ENCODE results near the gene FGF5.

FGF5 gene

GRCh38 chr4:80335554-80336358, 69.3 kb downstream of the FGF5 start, which contains the start of gene CFAP299 (continued):
- TF ChIP-seq PRDM6 (tag by site-specific recombination; IDR thresholded peaks at IDR 0.05) (no peak), ZNF76 (tag by site-specific recombination; IDR thresholded peaks at IDR 0.05; ENCODE audit: borderline replicate concordance, low read depth) (no peak), TRIM28 (IDR thresholded peaks at IDR 0.05; ENCODE audit: borderline replicate concordance, low read length) (no peak; the same call in 1 of the 2 replicates), ZNF549 (tag by site-specific recombination; IDR thresholded peaks at IDR 0.05) (no peak), ZBTB1 (tag by site-specific recombination; IDR thresholded peaks at IDR 0.05) (no peak), SCRT1 (tag by site-specific recombination; IDR thresholded peaks at IDR 0.05; ENCODE audit: borderline replicate concordance) (peak; percentile 65; the same call in 1 of the 2 replicates), MEIS1 (CRISPR knock-in tag; IDR thresholded peaks at IDR 0.05; ENCODE audit: borderline replicate concordance) (no peak), ZNF639 (tag by site-specific recombination; IDR thresholded peaks at IDR 0.05) (peak; percentile 31; the same call in 1 of the 2 replicates), ZNF18 (tag by site-specific recombination; IDR thresholded peaks at IDR 0.05) (no peak), KLF17 (tag by site-specific recombination; IDR thresholded peaks at IDR 0.05) (no peak), ZNF335 (tag by site-specific recombination; conservative IDR thresholded peaks at IDR 0.05) (peak; percentile 63), ZFP69B (tag by site-specific recombination; IDR thresholded peaks at IDR 0.05) (no peak), GLIS2 (tag by site-specific recombination; IDR thresholded peaks at IDR 0.05) (peak; percentile 65), KLF10 (tag by site-specific recombination; IDR thresholded peaks at IDR 0.05) (no peak), ZBTB20 (tag by site-specific recombination; IDR thresholded peaks at IDR 0.05) (peak; percentile 43; the same call in 1 of the 2 replicates), ZBTB26 (tag by site-specific recombination; optimal IDR thresholded peaks at IDR 0.05) (peak; percentile 79), ZNF394 (tag by site-specific recombination; IDR thresholded peaks at IDR 0.05; ENCODE audit: borderline replicate concordance) (peak; percentile 43; the same call in 1 of the 2 replicates), ZNF514 (tag by site-specific recombination; IDR thresholded peaks at IDR 0.05) (no peak), HOXD13 (CRISPR knock-in tag; IDR thresholded peaks at IDR 0.05; ENCODE audit: borderline replicate concordance) (no peak), ZNF830 (tag by site-specific recombination; IDR thresholded peaks at IDR 0.05; ENCODE audit: low read depth) (no peak), OSR2 (tag by site-specific recombination; IDR thresholded peaks at IDR 0.05) (no peak), ZNF16 (tag by site-specific recombination; IDR thresholded peaks at IDR 0.05; ENCODE audit: low read depth) (no peak), GLI2 (tag by site-specific recombination; IDR thresholded peaks at IDR 0.05; ENCODE audit: borderline replicate concordance, low read depth) (no peak), ZNF785 (tag by site-specific recombination; IDR thresholded peaks at IDR 0.05) (no peak), ZNF600 (tag by site-specific recombination; IDR thresholded peaks at IDR 0.05) (peak; percentile 32; the same call in 1 of the 2 replicates), ZNF48 (tag by site-specific recombination; IDR thresholded peaks at IDR 0.05) (no peak)
- TF ChIP-seq, protein P1, sequence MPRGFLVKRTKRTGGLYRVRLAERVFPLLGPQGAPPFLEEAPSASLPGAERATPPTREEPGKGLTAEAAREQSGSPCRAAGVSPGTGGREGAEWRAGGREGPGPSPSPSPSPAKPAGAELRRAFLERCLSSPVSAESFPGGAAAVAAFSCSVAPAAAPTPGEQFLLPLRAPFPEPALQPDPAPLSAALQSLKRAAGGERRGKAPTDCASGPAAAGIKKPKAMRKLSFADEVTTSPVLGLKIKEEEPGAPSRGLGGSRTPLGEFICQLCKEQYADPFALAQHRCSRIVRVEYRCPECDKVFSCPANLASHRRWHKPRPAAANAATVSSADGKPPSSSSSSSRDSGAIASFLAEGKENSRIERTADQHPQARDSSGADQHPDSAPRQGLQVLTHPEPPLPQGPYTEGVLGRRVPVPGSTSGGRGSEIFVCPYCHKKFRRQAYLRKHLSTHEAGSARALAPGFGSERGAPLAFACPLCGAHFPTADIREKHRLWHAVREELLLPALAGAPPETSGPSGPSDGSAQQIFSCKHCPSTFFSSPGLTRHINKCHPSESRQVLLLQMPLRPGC (tag by site-specific recombination; IDR thresholded peaks at IDR 0.05), result no peak
- TF ChIP-seq, protein P2, sequence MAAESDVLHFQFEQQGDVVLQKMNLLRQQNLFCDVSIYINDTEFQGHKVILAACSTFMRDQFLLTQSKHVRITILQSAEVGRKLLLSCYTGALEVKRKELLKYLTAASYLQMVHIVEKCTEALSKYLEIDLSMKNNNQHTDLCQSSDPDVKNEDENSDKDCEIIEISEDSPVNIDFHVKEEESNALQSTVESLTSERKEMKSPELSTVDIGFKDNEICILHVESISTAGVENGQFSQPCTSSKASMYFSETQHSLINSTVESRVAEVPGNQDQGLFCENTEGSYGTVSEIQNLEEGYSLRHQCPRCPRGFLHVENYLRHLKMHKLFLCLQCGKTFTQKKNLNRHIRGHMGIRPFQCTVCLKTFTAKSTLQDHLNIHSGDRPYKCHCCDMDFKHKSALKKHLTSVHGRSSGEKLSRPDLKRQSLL (tag by site-specific recombination; IDR thresholded peaks at IDR 0.05), result no peak
